Stimulated activated CD4-positive, alpha-beta T cell treated with anti-CD3 and anti-CD28 coated beads, Interleukin-1b, Interleukin-23, amount 100 ng/mL, for 1 hour (primary cell): Measurements from ENCODE around the gene CYBA.

Source experiments
- DNase-seq, 2 donors: peaks; one replicate each; pipeline ENCODE4 v3.0.0-alpha.2; 2020; ENCODE audit warnings: low read depth in 2 of 2

CYBA gene

GRCh38 chr16:88647178-88648070 lies 3.4 kb downstream of the CYBA start:
- DNase-seq: no peak

GRCh38 chr16:88646345-88647034 lies 4.4 kb downstream of the CYBA start:
- DNase-seq: no peak

GRCh38 chr16:88645941-88646340 lies 4.9 kb downstream of the CYBA start:
- no peak for DNase-seq

GRCh38 chr16:88645455-88645854 lies 5.4 kb downstream of the CYBA start:
- DNase-seq: no peak

GRCh38 chr16:88643644-88643932 lies 7.3 kb downstream of the CYBA start:
- no peak for DNase-seq

- DNase-seq: no peak
Observed at GRCh38 chr16:88642881-88643643, 7.8 kb downstream of the CYBA start.

GRCh38 chr16:88640498-88641247 lies 10.2 kb downstream of the CYBA start:
- DNase-seq: no peak

- no peak for DNase-seq
Observed at GRCh38 chr16:88640039-88640495, 10.8 kb downstream of the CYBA start.

- DNase-seq: no peak
Observed at GRCh38 chr16:88639231-88640038, 11.4 kb downstream of the CYBA start.

- DNase-seq: no peak
Observed at GRCh38 chr16:88638323-88639230, 12.3 kb downstream of the CYBA start, which contains the start of gene IL17C. IL17C (plus strand) TSS chr16:88638572; CDS start chr16:88638642, 70 bp downstream.

- no peak for DNase-seq
Observed at GRCh38 chr16:88636488-88637265, 14.2 kb downstream of the CYBA start.

GRCh38 chr16:88635671-88636319 lies 15.1 kb downstream of the CYBA start:
- no peak for DNase-seq

- DNase-seq: no peak
Observed at GRCh38 chr16:88634994-88635670, 15.7 kb downstream of the CYBA start.

- DNase-seq: no peak
Observed at GRCh38 chr16:88634141-88634993, 16.5 kb downstream of the CYBA start.

GRCh38 chr16:88633684-88634140 lies 17.1 kb downstream of the CYBA start:
- no peak for DNase-seq

GRCh38 chr16:88632587-88632930 lies 18.3 kb downstream of the CYBA start:
- DNase-seq: no peak
